GM23338 (cell line): ENCODE data around the gene CBLN3. TPM values are rescaled to one million over a fixed set of nuclear protein-coding genes. Genes with fewer than 3 reads are reported as not detected.

ENCODE experiments used
- ATAC-seq: fragments of 200-7000 bp; cut with Tn5 transposase; 3 replicates; pipeline ENCODE4 v1.9.1; 2020
- DNase-seq: peaks from one replicate; pipeline ENCODE4 v3.0.0-alpha.2; 2015; ENCODE audit warnings: low spot score
- H2AFZ ChIP-seq: fragments of 200-600 bp; sonication (generic); 2 replicates; pipeline ENCODE4 v1.8.0; 2016; ENCODE audit warnings: antibody characterized with exemption, mild to moderate bottlenecking, moderate library complexity
- H3F3A ChIP-seq: fragments of 200-600 bp; sonication (generic); replicated peaks from 2 replicates; pipeline ENCODE4 v1.8.0; 2017; ENCODE audit warnings: antibody characterized with exemption, mixed run types, low read depth
- H3K27ac ChIP-seq: fragments of 200-600 bp; sonication (generic); 2 replicates; pipeline ENCODE4 v1.6.1; 2016; ENCODE audit warnings: low read depth
- H3K27me3 ChIP-seq: fragments of 200-600 bp; sonication (generic); 2 replicates; pipeline ENCODE4 v1.8.0; 2016; ENCODE audit warnings: mild to moderate bottlenecking, mixed run types, moderate library complexity; ENCODE audit not compliant: insufficient read depth
- H3K36me3 ChIP-seq: fragments of 200-600 bp; sonication (generic); 2 replicates; pipeline ENCODE4 v1.8.0; 2016; ENCODE audit warnings: mild to moderate bottlenecking; ENCODE audit not compliant: insufficient read depth
- H3K4me1 ChIP-seq: fragments of 200-600 bp; sonication (generic); 2 replicates; pipeline ENCODE4 v1.8.0; 2016; ENCODE audit warnings: mild to moderate bottlenecking, moderate library complexity; ENCODE audit not compliant: insufficient read depth
- H3K4me2 ChIP-seq: fragments of 200-600 bp; sonication (generic); 2 replicates; pipeline ENCODE4 v1.7.1; 2017; ENCODE audit warnings: mixed run types
- H3K4me3 ChIP-seq: fragments of 200-600 bp; sonication (generic); 2 replicates; pipeline ENCODE4 v1.6.1; 2016; ENCODE audit warnings: mixed run types
- H3K79me2 ChIP-seq: fragments of 200-600 bp; sonication (generic); replicated peaks from 2 replicates; pipeline ENCODE4 v1.8.0; 2017; ENCODE audit warnings: mild to moderate bottlenecking; ENCODE audit not compliant: insufficient read depth
- H3K9me2 ChIP-seq: fragments of 200-600 bp; sonication (generic); 2 replicates; pipeline ENCODE4 v1.8.0; 2017; ENCODE audit not compliant: insufficient read depth
- H4K20me1 ChIP-seq: fragments of 200-600 bp; sonication (generic); replicated peaks from 2 replicates; pipeline ENCODE4 v1.8.0; 2017; ENCODE audit warnings: mild to moderate bottlenecking; ENCODE audit not compliant: insufficient read depth
- H3K27ac Mint-ChIP-seq: 2 replicates; pipeline ENCODE4 v1.8.0; 2020; ENCODE audit warnings: inconsistent platforms, mild to moderate bottlenecking, moderate library complexity, mixed read lengths
- H3K27me3 Mint-ChIP-seq: 3 replicates; pipeline ENCODE4 v1.8.0; 2022; ENCODE audit warnings: low read depth, mild to moderate bottlenecking, moderate library complexity, mixed read lengths, inconsistent platforms; ENCODE audit not compliant: insufficient read depth, poor library complexity
- H3K36me3 Mint-ChIP-seq: 3 replicates; pipeline ENCODE4 v1.8.0; 2021; ENCODE audit warnings: low read depth, mild to moderate bottlenecking, inconsistent platforms, moderate library complexity, mixed read lengths
- H3K4me1 Mint-ChIP-seq: 3 replicates; pipeline ENCODE4 v1.8.0; 2020; ENCODE audit warnings: mild to moderate bottlenecking, inconsistent platforms, mixed read lengths
- H3K4me3 Mint-ChIP-seq: 3 replicates; pipeline ENCODE4 v1.8.0; 2021; ENCODE audit warnings: moderate library complexity, mild to moderate bottlenecking, inconsistent platforms, mixed read lengths
- H3K9me3 Mint-ChIP-seq: 3 replicates; pipeline ENCODE4 v1.8.0; 2020; ENCODE audit warnings: moderate library complexity, mild to moderate bottlenecking, inconsistent platforms, mixed read lengths
- CREB1 ChIP-seq: fragments of 250-450 bp; sonication (Bioruptor Pico); IDR thresholded peaks from 2 replicates; pipeline ENCODE4 v1.5.0; 2020; ENCODE audit warnings: low read depth, mild to moderate bottlenecking, moderate library complexity
- EZH2phosphoT487 ChIP-seq: fragments of 200-600 bp; sonication (generic); IDR thresholded peaks from one replicate; pipeline ENCODE4 v1.8.1; 2018; ENCODE audit warnings: antibody characterized with exemption; ENCODE audit not compliant: unreplicated experiment
- JUNB ChIP-seq: IDR thresholded peaks from one replicate; pipeline ENCODE4 v1.6.1; 2016; ENCODE audit warnings: antibody characterized with exemption; ENCODE audit not compliant: unreplicated experiment
- POLR2AphosphoS5 ChIP-seq: IDR thresholded peaks from 2 replicates; pipeline ENCODE4 v1.6.1; 2016; ENCODE audit warnings: antibody characterized with exemption, low read depth
- STAT1 ChIP-seq: IDR thresholded peaks from one replicate; pipeline ENCODE4 v1.6.1; 2016; ENCODE audit warnings: antibody characterized with exemption; ENCODE audit not compliant: unreplicated experiment
- ZNF114 ChIP-seq: fragments of 250-450 bp; sonication (Bioruptor Pico); IDR thresholded peaks from 2 replicates; pipeline ENCODE4 v1.5.0; 2020; ENCODE audit warnings: mild to moderate bottlenecking, moderate library complexity
- ZNF331 ChIP-seq: fragments of 250-450 bp; sonication (Bioruptor Pico); IDR thresholded peaks from 2 replicates; pipeline ENCODE4 v1.5.0; 2020; ENCODE audit warnings: low read depth, mild to moderate bottlenecking, moderate library complexity
- polyA plus RNA-seq: library from polyadenylated mRNA; unstranded; fragments of >200 nt; fragmentation: Nextera tagmentation; extraction: Ambion mirVana; gene quantifications from 2 replicates; pipeline ENCODE4 v1.2.1, GENCODE V29; 2016
- total RNA-seq: library from RNA; depleted of rRNA; stranded (reverse); fragments of >200 nt; shearing (Covaris generic); gene quantifications from 2 replicates; pipeline ENCODE4 v1.2.3, GENCODE V29; 2014
- TF ChIP-seq, protein P1 (sequence below): IDR thresholded peaks from 2 replicates; pipeline ENCODE4 v1.6.1; 2016; ENCODE audit warnings: antibody characterized with exemption
- TF ChIP-seq, protein P2 (sequence below): fragments of 250-450 bp; sonication (Bioruptor Pico); IDR thresholded peaks from 2 replicates; pipeline ENCODE4 v1.5.0; 2020; ENCODE audit warnings: mild to moderate bottlenecking, moderate library complexity
- TF ChIP-seq, protein P3 (sequence below): IDR thresholded peaks from one replicate; pipeline ENCODE4 v1.6.1; 2018; ENCODE audit warnings: antibody characterized with exemption; ENCODE audit not compliant: unreplicated experiment
- TF ChIP-seq, protein P4 (sequence below), 2 experiments: fragments of 200-600 bp in 1 of 2; sonication (generic) in 1 of 2; conservative IDR thresholded peaks; 2 replicates each; pipeline versions ENCODE4 v1.5.1 to v1.6.1; 2016 to 2017; ENCODE audit warnings: antibody characterized with exemption in 2 of 2, low read depth in 2 of 2, mild to moderate bottlenecking in 2 of 2, moderate library complexity in 1 of 2

Gene CBLN3
- total and polyA plus RNA-seq, 2 experiments from 2014 or later, result 0.07 to 0.19 TPM

DNA sequence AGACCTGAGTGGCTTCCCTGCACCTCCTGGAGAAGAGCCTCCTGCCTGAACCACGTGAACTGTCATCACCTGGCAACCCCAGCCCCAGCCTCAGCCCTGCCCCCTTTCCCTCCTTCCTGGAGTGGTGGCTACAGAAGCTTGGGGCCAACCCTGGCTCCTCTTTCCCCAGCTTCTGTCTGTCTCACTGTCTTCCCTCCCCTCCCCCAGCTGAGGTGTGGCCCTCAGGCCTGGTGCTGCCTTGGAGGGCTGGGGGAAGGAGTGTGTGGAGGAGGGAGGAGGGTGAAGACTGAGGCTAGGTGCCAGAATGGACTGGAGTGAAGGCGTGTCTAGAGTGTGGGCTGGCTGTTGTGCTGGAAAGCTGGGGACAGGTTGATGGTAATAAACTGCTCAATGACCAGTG, 51.8 kb downstream of the CBLN3 start:
- Mint-ChIP-seq H3K27ac (peak overlapping the region; percentile 39; the same call in 1 of the 2 replicates), H3K27me3 (peaks cover 28% of the 10 kb centered on the region), H3K36me3 (peaks cover 11% of the 10 kb centered on the region; the same call in 2 of the 3 replicates), H3K9me3 (no peaks in the 10 kb centered on the region), H3K4me3 (peak overlapping the region; percentile 18; the same call in 1 of the 3 replicates), H3K4me1 (peaks cover 41% of the 10 kb centered on the region)
- ATAC-seq (peak; percentile 11), DNase-seq (peak; percentile 25)
- 0 out of 2 replicates have a peak, but pooled peaks cover 2% of the 10 kb centered on the region for H3F3A ChIP-seq
- H3K4me1 ChIP-seq, result peaks cover 31% of the 10 kb centered on the region
- no peak overlapping the region for H3K4me3 ChIP-seq
- no peaks in the 10 kb centered on the region for H3K27me3 ChIP-seq
- peaks cover 4% of the 10 kb centered on the region; the same call in 1 of the 2 replicates for H3K9me2 ChIP-seq
- H2AFZ ChIP-seq, result no peak overlapping the region
- no peak overlapping the region for H3K27ac ChIP-seq
- H4K20me1 ChIP-seq, result no peaks in the 10 kb centered on the region
- no peak for TF ChIP-seq ZNF331 (CRISPR knock-in tag)
- TF ChIP-seq, protein P1, sequence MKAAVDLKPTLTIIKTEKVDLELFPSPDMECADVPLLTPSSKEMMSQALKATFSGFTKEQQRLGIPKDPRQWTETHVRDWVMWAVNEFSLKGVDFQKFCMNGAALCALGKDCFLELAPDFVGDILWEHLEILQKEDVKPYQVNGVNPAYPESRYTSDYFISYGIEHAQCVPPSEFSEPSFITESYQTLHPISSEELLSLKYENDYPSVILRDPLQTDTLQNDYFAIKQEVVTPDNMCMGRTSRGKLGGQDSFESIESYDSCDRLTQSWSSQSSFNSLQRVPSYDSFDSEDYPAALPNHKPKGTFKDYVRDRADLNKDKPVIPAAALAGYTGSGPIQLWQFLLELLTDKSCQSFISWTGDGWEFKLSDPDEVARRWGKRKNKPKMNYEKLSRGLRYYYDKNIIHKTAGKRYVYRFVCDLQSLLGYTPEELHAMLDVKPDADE, result no peak
- TF ChIP-seq JUNB, result no peak
- TF ChIP-seq, protein P2, sequence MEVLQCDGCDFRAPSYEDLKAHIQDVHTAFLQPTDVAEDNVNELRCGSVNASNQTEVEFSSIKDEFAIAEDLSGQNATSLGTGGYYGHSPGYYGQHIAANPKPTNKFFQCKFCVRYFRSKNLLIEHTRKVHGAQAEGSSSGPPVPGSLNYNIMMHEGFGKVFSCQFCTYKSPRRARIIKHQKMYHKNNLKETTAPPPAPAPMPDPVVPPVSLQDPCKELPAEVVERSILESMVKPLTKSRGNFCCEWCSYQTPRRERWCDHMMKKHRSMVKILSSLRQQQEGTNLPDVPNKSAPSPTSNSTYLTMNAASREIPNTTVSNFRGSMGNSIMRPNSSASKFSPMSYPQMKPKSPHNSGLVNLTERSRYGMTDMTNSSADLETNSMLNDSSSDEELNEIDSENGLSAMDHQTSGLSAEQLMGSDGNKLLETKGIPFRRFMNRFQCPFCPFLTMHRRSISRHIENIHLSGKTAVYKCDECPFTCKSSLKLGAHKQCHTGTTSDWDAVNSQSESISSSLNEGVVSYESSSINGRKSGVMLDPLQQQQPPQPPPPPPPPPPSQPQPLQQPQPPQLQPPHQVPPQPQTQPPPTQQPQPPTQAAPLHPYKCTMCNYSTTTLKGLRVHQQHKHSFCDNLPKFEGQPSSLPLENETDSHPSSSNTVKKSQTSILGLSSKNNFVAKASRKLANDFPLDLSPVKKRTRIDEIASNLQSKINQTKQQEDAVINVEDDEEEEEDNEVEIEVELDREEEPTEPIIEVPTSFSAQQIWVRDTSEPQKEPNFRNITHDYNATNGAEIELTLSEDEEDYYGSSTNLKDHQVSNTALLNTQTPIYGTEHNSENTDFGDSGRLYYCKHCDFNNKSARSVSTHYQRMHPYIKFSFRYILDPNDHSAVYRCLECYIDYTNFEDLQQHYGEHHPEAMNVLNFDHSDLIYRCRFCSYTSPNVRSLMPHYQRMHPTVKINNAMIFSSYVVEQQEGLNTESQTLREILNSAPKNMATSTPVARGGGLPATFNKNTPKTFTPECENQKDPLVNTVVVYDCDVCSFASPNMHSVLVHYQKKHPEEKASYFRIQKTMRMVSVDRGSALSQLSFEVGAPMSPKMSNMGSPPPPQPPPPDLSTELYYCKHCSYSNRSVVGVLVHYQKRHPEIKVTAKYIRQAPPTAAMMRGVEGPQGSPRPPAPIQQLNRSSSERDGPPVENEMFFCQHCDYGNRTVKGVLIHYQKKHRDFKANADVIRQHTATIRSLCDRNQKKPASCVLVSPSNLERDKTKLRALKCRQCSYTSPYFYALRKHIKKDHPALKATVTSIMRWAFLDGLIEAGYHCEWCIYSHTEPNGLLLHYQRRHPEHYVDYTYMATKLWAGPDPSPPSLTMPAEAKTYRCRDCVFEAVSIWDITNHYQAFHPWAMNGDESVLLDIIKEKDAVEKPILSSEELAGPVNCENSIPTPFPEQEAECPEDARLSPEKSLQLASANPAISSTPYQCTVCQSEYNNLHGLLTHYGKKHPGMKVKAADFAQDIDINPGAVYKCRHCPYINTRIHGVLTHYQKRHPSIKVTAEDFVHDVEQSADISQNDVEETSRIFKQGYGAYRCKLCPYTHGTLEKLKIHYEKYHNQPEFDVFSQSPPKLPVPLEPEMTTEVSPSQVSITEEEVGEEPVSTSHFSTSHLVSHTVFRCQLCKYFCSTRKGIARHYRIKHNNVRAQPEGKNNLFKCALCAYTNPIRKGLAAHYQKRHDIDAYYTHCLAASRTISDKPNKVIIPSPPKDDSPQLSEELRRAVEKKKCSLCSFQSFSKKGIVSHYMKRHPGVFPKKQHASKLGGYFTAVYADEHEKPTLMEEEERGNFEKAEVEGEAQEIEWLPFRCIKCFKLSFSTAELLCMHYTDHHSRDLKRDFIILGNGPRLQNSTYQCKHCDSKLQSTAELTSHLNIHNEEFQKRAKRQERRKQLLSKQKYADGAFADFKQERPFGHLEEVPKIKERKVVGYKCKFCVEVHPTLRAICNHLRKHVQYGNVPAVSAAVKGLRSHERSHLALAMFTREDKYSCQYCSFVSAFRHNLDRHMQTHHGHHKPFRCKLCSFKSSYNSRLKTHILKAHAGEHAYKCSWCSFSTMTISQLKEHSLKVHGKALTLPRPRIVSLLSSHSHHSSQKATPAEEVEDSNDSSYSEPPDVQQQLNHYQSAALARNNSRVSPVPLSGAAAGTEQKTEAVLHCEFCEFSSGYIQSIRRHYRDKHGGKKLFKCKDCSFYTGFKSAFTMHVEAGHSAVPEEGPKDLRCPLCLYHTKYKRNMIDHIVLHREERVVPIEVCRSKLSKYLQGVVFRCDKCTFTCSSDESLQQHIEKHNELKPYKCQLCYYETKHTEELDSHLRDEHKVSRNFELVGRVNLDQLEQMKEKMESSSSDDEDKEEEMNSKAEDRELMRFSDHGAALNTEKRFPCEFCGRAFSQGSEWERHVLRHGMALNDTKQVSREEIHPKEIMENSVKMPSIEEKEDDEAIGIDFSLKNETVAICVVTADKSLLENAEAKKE (CRISPR knock-in tag), result no peak
- no peak for TF ChIP-seq POLR2AphosphoS5
- TF ChIP-seq, protein P3, sequence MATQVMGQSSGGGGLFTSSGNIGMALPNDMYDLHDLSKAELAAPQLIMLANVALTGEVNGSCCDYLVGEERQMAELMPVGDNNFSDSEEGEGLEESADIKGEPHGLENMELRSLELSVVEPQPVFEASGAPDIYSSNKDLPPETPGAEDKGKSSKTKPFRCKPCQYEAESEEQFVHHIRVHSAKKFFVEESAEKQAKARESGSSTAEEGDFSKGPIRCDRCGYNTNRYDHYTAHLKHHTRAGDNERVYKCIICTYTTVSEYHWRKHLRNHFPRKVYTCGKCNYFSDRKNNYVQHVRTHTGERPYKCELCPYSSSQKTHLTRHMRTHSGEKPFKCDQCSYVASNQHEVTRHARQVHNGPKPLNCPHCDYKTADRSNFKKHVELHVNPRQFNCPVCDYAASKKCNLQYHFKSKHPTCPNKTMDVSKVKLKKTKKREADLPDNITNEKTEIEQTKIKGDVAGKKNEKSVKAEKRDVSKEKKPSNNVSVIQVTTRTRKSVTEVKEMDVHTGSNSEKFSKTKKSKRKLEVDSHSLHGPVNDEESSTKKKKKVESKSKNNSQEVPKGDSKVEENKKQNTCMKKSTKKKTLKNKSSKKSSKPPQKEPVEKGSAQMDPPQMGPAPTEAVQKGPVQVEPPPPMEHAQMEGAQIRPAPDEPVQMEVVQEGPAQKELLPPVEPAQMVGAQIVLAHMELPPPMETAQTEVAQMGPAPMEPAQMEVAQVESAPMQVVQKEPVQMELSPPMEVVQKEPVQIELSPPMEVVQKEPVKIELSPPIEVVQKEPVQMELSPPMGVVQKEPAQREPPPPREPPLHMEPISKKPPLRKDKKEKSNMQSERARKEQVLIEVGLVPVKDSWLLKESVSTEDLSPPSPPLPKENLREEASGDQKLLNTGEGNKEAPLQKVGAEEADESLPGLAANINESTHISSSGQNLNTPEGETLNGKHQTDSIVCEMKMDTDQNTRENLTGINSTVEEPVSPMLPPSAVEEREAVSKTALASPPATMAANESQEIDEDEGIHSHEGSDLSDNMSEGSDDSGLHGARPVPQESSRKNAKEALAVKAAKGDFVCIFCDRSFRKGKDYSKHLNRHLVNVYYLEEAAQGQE, result no peak
- TF ChIP-seq STAT1, result no peak
- no peak for TF ChIP-seq EZH2phosphoT487
- TF ChIP-seq CREB1 (CRISPR knock-in tag), result no peak
- TF ChIP-seq, protein P4, sequence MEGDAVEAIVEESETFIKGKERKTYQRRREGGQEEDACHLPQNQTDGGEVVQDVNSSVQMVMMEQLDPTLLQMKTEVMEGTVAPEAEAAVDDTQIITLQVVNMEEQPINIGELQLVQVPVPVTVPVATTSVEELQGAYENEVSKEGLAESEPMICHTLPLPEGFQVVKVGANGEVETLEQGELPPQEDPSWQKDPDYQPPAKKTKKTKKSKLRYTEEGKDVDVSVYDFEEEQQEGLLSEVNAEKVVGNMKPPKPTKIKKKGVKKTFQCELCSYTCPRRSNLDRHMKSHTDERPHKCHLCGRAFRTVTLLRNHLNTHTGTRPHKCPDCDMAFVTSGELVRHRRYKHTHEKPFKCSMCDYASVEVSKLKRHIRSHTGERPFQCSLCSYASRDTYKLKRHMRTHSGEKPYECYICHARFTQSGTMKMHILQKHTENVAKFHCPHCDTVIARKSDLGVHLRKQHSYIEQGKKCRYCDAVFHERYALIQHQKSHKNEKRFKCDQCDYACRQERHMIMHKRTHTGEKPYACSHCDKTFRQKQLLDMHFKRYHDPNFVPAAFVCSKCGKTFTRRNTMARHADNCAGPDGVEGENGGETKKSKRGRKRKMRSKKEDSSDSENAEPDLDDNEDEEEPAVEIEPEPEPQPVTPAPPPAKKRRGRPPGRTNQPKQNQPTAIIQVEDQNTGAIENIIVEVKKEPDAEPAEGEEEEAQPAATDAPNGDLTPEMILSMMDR (conservative IDR thresholded peaks at IDR 0.05; ENCODE audit: low read depth in 2 of 2), result no peak
- no peak for TF ChIP-seq ZNF114 (CRISPR knock-in tag)
- no peaks in the 10 kb centered on the region for H3K36me3 ChIP-seq
- no peaks in the 10 kb centered on the region for H3K79me2 ChIP-seq
- no peak overlapping the region for H3K4me2 ChIP-seq
